ENCODE results near the gene ZNF787. TPM values are rescaled to one million over a fixed set of nuclear protein-coding genes. Genes with fewer than 3 reads are reported as not detected.

The ZNF787 gene
- total and polyA plus RNA-seq, 2 of the 4 experiments (the other 2 are of a cell fraction): 4.8 to 11.2 TPM

- Histone ChIP-seq H4K8ac (ENCODE audit: low read depth in 2 of 2, low read length in 2 of 2) (no peak overlapping the region), H3K9ac (ENCODE audit: low read depth, low read length) (no peak overlapping the region), H2BK120ac (ENCODE audit: low read depth, low read length) (no peak overlapping the region), H3K4me1 (ENCODE audit: control insufficient read depth, insufficient read depth, low read length) (no peaks in the 10 kb centered on the region), H2BK5ac (ENCODE audit: low read depth, low read length, poor library complexity, severe bottlenecking) (no peak overlapping the region), H3K56ac (ENCODE audit: extremely low read depth, insufficient read depth, low read length) (no peak overlapping the region), H3K36me3 (ENCODE audit: control insufficient read depth, insufficient read depth, low read length) (peaks cover 57% of the 10 kb centered on the region), H3K9me1 (ENCODE audit: insufficient read depth, low read length) (no peaks in the 10 kb centered on the region), H2BK15ac (ENCODE audit: low read depth, low read length) (no peak overlapping the region), H3K14ac (replicated peaks; ENCODE audit: low read depth, low read length) (no peak overlapping the region), H3K23ac (ENCODE audit: low read depth, low read length) (no peak overlapping the region), H2BK20ac (ENCODE audit: low read depth, low read length) (no peak overlapping the region), H2AK5ac (ENCODE audit: low read depth, low read length) (no peak overlapping the region), H2AFZ (replicated peaks; ENCODE audit: low read length, poor library complexity) (peak overlapping the region; percentile 7), H3K4me3 (ENCODE audit: insufficient read depth, low read depth, low read length) (no peak overlapping the region), H3K9me3 (ENCODE audit: control insufficient read depth, insufficient read depth, low read length) (peaks cover 11% of the 10 kb centered on the region), H3K27ac (ENCODE audit: insufficient read depth, low read length) (no peak overlapping the region), H3K18ac (ENCODE audit: low read depth, low read length) (no peak overlapping the region), H4K20me1 (ENCODE audit: insufficient read depth, low read length) (peaks cover 27% of the 10 kb centered on the region), H3K4me2 (ENCODE audit: low read depth, low read length) (no peak overlapping the region), H3K79me1 (ENCODE audit: low read depth in 1 of 2, low read length in 2 of 2) (peaks cover 18 to 37% of the 10 kb centered on the region in 2 experiments), H3K4ac (ENCODE audit: low read depth, low read length) (no peak overlapping the region), H4K5ac (ENCODE audit: low read depth, low read length) (no peak overlapping the region), H2AK9ac (replicated peaks; ENCODE audit: low read depth, low read length, poor library complexity) (no peak overlapping the region), H4K91ac (ENCODE audit: insufficient read depth, low read depth, low read length) (no peak overlapping the region), H3K27me3 (ENCODE audit: control insufficient read depth, insufficient read depth, low read length) (no peaks in the 10 kb centered on the region)
- ChIA-PET CTCF (no interaction called here), POLR2A (ENCODE audit: unreplicated experiment) (no interaction called here)
- no peak for DNase-seq
- TF ChIP-seq RFX5 (IDR thresholded peaks at IDR 0.05; ENCODE audit: low read depth, low read length) (no peak), RAD21 (IDR thresholded peaks at IDR 0.05; ENCODE audit: low read length) (no peak)
- no TSS peak for BruUV-seq (replicated peaks)
- 94% methylated on average over 14 of the region's 23 CpGs; no CpG with 5 or more reads in 1 of the 2 experiments for WGBS, 2 experiments (ENCODE audit: extremely low coverage in 2 of 2, insufficient read length in 1 of 2)
- intact Hi-C loops (cut with micrococcal nuclease) (no loop called here), in situ Hi-C loops (cut with MboI; ENCODE audit: low sequenced_read_pairs) (no loop called here), dilution Hi-C loops (cut with HindIII; ENCODE audit: low sequenced_read_pairs, unreplicated experiment) (no loop called here)
- ATAC-seq (ENCODE audit: low read depth): no peak
These were observed 23.8 kb downstream of the ZNF787 start for GRCh38 chr19:56097306-56097705.

All from IMR-90 (cell line).